NCI-H1930 (cell line): ENCODE measurements around the gene PABPC1L2A.
"Not testable (repeated sequence)": the region's sequence is repeated elsewhere in the genome, so short reads cannot be mapped to it uniquely, and the experiment has no call there.

ENCODE experiments used
- DNase-seq, 2 experiments: peaks; one replicate each; lab custom pipeline; 2025; lab: John Stamatoyannopoulos, UW

The PABPC1L2A gene

DNA sequence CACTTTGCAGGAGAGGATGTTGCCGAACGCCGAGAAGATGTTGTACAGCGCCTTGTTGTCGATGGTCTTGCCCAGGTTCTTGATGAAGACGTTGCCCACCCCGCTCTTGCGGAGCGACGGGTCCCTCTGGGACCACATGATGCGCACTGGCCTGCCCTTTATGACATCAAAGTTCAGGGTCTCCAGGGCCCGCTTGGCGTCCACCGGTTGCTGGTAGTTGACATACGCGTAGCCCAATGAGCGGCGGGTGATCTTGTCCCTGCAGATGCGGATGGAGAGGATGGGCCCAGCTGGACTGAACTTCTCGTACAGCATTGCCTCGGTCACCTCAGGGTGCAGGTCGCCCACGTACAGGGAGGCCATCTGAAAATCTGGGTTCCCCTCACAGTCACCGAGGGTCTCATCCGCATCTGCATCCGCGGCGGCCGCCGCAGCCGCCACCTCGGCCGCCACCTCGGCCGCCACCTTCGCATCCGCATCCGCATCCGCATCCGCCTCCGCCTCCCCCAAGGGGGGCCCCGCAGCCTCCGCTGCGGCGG lies at the start of gene PABPC1L2A:
TSS of gene PABPC1L2A (minus strand) at position 489 of the 539 bp plus-strand sequence. CDS start at position 363, 126 bp downstream.
- not testable (repeated sequence) for DNase-seq

DNA sequence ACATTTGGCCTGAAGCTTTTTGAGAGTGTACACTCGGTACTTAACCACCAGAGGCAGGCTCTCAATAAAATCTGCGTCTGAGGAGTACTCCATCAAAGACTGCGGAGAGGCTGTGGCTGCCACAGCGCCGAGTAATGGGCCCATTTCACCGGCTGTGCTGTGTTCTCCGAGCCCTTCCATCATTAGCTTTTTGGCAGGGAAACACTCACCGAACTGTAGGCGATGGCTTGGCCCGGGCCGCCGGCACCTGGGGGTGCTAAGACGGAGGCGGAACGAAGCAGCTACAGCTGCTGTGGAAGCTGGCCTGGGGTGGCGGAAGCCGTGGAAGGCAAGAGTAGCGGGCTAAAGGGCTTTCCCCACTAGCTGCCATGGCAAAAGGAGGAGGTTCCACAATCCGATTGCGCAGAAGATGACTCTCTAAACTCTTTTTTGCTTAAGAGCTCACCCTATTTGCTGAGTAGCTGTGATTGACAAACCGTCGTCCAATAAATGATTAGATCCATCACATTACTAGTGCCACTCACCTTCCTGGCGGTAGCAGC lies 48.5 kb upstream of the PABPC1L2A start:
- DNase-seq = no peak

DNA sequence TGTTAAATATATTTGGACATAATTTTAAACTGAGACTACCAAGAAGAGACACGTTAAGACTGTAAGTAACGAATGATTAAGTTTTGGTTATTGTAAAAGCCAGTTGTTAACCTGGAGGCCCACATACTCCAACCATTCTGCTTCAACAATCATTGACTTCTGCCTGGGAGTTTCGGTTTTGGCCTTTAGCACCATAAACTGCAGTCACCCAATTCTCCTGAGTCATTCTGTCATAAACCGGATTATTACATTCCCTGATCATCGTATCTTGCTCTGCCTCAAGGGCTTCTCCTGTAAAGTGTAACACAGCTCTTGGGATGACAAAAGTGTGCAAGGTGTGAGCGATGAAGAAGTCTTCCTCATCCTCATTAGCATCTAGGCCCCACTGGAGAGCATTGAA lies 46.9 kb upstream of the PABPC1L2A start:
- no peak for DNase-seq

DNA sequence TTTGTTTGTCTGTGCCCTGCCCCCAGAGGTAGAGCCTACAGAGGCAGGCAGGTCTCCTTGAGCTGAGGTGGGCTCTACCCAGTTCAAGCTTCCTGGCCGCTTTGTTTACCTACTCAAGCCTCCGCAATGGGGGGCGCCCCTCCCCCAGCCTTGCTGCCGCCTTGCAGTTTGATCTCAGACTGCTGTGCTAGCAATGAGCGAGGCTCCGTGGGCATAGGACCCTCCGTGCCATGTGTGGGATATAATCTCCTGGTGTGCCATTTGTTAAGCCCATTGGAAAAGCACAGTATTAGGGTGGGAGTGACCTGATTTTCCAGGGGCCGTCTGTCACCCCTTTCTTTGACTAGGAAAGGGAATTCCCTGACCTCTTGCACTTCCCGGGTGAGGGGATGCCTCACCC lies 20.2 kb upstream of the PABPC1L2A start:
- DNase-seq = not testable (repeated sequence)

DNA sequence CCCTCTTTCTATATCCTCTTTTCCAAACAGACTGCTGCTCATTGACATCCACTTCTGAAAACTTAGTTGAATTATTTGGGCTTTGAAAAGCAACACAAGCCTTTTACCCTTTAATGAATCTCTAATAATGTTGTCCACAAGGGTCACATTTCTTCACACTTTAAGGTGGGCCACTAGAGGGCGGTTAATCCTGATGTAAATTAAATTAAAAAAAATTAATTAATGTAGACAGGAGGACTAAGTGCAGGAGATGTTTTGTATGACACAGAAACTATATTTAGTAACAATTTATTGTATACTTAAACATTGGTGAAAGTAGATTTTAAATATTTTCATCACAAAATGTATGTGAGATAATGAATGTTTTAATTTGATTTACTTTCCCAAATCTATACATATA lies 7.5 kb upstream of the PABPC1L2A start:
- DNase-seq = not testable (repeated sequence)

DNA sequence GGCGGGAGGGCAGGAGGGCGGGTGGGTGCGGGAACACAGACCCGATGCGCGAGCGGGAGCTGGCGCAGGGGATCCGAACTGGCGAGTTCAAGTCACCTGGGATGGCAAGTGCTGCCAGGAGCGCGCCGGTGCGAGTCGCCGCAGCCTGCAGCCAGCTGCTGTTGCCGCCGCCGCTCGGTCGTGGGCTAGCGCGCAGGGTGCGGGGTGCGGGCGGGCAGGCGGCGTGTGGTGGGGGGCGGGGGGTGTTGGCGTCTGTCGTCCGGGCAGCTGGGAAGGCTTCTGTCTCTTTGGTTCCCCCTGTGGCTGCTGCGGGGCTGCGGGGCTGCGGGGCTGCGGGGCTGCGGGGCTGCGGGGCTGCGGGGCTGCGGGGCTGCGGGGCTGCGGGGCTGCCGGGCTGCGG lies 572 bp upstream of the PABPC1L2A start:
- not testable (repeated sequence) for DNase-seq

DNA sequence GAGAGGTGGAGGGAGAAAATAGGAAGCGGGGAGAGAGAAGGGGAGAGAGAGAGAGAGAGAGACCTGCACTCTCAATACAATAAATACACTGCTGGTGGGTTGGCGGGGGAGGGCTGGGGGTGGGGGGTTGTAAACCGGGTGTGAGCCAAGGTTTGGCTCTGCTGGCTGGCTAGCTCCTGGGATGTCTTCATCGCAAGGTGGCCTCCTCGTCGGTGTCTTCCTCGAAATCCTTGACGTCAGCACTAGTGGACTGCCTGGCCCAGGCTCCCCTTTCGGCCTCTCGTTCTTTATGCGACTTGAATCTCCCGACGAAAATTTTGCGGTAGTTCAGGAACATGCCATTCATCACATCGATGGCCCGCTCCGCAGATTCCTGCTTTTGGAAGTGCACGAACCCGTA lies 715 bp downstream of the PABPC1L2A start:
- not testable (repeated sequence) for DNase-seq

DNA sequence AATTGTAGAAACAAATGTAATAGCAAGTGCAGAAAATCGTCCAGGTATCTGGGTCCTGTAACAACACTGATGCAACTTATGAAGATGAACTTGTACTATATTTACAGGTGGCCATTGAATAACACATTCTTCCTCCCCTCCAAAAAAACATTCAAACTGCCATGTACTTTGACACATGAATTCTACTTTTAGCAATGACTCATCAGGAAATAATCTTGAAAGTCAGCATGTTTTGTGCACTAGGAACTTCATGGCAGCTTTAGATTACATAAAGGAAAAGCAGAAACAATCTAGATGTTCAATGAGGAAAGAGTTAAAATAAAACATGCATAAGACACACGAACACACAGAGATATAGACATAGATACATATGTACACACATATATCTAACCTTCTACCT lies 2.5 kb downstream of the PABPC1L2A start:
- DNase-seq = no peak

DNA sequence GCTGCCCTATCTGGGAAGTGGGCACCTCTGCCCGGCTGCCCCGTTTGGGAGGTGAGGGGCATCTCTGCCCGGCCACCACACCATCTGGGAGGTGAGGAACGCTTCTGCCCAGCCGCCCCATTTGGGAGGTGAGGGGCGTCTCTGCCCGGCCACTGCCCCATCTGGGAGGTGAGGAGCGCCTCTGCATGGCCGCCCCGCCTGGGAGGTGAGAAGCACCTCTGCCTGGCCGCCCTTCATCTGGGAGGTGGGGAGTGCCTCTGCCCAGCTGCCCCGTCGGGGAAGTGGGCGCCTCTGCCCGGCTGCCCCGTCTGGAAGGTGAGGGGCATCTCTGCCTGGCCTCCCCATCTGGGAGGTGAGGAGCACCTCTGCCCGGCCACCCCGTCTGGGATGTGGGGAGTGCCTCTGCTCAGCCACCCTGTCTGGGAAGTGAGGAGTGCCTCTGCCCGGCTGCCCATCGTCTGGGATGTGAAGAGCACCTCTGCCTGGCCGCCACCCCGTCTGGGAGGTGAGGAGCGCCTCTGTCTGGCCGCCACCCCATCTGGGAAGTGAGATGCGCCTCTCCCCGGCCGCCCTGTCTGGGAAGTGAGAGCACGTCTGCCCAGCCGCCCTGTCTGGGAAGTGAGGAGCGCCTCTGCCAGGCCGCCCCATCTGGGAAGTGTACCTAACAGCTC lies 9.8 kb downstream of the PABPC1L2A start:
- DNase-seq = no peak

DNA sequence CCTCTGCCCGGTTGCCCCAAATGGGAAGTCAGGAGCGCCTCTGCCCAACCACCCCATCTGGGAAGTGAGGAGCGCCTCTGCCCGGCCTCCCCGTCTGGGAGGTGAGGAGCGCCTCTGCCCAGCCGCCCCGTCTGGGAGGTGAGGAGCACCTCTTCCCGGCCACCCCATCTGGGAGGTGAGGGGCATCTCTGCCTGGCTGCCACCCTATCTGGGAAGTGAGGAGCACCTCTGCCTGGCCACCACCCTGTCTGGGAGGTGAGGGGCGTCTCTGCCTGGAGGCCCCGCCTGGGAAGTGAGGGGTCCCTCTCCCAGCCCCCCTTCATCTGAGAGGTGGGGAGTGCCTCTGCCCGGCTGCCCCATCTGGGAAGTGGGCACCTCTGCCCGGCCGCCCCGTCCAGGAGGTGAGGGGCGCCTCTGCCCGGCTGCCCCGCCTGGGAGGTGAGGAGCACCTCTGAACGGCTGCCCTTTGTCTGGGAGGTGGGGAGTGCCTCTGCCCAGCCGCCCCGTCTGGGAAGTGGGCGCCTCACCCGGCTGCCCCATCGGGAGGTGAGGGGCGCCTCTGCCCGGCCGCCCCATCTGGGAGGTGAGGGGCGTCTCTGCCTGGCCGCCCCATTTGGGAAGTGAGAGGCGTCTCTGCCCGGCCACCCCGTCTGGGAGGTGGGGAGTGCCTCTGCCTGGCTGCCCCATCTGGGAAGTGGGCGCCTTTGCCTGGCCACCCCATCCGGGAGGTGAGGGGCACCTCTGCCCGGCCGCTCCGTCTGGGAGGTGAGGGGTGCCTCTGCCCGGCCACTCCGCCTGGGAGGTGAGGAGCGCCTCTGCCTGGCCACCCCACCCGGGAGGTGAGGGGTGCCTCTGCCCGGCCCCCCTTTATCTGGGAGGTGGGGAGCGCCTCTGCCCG lies 10.6 kb downstream of the PABPC1L2A start:
- no peak for DNase-seq

DNA sequence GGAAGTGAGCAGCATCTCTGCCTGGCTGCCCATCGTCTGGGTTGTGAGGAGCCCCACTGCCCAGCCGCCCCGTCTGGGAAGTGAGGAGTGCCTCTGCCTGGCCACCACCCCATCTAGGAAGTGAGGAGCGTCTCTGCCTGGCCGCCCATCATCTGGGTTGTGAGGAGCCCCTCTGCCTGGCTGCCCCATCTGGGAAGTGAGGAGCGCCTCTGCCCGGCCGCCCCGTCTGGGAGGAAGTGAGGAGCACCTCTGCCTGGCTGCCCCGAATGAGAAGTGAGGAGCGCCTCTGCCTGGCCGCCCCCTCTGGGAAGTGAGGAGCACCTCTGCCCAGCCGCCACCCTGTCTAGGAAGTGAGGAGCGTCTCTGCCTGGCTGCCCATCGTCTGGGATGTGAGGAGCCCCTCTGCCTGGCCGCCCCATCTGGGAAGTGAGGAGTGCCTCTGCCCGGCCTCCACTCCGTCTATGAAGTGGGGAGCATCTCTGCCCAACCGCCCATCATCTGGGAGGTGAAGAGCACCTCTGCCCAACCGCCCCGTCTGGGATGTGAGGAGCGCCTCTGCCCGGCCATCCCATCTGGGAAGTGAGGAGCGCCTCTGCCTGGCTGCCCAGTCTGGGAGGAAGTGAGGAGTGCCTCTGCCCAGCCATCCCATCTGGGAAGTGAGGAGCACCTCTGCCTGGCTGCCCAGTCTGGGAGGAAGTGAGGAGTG lies 11.4 kb downstream of the PABPC1L2A start:
- not testable (repeated sequence) for DNase-seq

DNA sequence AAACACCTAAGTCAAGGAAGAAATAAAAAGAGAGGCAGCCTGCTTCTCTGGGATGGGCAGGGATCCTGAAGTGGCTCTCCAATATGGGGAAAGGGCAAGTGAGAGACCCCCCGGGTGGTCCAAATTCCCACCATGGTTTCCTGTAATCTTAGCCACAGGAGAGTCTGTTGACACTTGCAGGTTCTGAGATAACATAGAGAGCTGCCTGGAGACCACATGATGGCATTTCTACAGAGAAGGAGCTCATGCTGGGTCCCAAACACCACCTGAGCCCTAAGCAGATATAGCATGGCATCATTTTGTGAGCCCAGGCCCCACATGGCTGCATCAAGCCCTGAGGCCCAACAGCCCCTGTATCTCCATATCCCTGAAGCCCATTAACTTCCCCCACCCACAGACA lies 50.4 kb downstream of the PABPC1L2A start:
- no peak for DNase-seq
